Measurements from ENCODE around the gene MYO19.

Gene MYO19

DNA sequence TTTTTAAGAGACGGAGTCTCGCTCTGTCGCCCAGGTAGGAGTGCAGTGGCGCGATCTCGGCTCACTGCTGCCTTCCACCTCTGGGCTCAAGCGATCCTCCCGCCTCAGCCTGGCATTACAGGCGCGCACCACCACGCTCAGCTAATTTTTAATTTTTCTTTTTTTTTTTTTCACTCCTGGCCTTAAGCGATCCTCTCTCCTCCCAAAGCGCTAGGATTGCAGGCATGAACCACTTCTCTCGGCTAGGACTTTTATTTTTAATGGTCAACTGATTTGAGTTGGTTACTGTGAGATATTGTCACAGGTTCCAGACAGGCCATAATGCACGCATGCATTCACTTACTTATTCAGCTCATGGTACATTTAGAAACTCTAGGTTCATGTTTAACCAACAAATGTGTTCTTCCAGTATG is 1.0 kb upstream of the MYO19 start (continued):
- TF ChIP-seq PRDM1 (tag by site-specific recombination; IDR thresholded peaks at IDR 0.05) (0 out of 2 replicates have a peak, but pooled peaks have one; percentile 10), ZNF843 (tag by site-specific recombination; IDR thresholded peaks at IDR 0.05) (no peak), MEIS1 (CRISPR knock-in tag; IDR thresholded peaks at IDR 0.05; ENCODE audit: borderline replicate concordance) (no peak)

DNA sequence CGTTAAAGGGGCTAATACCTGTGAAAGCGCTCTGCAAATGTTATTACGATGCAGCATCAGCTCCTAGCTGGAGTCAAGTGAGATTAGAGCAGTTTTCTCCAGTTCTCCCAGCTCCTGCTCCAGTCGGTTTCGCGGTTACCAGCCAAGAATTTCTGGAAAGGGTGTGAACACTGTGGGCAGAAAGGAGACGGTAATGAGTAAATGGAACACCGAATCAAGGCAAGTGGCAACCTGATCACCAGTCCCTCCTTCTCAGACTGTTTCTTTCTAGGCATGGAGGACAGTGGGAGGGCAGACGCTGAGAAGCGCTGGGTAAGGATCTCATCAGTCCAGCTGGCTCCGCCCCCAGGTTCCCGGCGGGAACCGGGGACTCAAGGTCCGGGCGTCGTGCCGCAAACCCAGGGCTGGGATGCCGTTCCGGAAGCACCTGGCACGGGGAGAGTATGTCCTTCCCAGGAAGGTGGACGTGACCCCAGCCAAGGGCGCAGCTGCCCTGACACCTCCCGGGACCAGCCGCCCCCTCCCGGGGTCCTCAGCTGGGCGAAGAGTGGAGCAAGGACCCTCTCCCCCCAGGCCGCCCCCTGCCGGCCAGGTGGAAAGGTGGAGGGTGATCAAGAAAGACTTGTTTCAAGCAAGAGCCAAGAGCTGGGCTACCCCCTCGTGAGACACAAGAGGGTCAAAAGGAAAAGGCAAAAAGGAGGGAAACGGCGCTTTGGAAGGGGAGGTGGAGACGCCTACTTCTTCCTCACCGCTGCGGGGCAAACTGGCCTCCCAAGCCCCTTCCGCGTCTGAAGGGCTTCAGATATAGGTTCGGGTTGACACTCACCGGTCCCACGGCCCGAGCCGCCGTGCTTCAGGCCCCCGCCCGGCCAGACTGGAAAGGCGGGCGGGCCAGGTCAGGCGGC is 481 bp downstream of the MYO19 start:
- Histone ChIP-seq H3K9me3 (ENCODE audit: control insufficient read depth, insufficient read depth, low read depth, low read length) (no peaks in the 10 kb centered on the region), H3K27ac (ENCODE audit: extremely low read depth, low read depth, low read length) (peak overlapping the region; percentile 94), H3K36me3 (ENCODE audit: control insufficient read depth in 2 of 2, insufficient read depth in 1 of 2, low read length in 2 of 2) (peaks cover 54 to 61% of the 10 kb centered on the region in 2 experiments), H3K4me1 (ENCODE audit: control insufficient read depth, insufficient read depth, low read length) (0 out of 2 replicates have a peak, but pooled peaks cover 3% of the 10 kb centered on the region), H3K4me3 (ENCODE audit: low read depth, low read length) (peak overlapping the region; percentile 91)
- ChIA-PET CTCF (interaction anchor here (0.5 to 2.0 kb wide), 17 partner anchors 9 to 849 kb away, joined by 3 to 15 read pairs (median 3); partner anchors contain the start of gene MRM1), POLR2A (interaction anchor here (0.7 to 4.5 kb wide), 11 partner anchors 8 to 69 kb away, joined by 3 to 81 read pairs (median 4); partner anchors contain the start of genes DHRS11, GGNBP2, MRM1 and ZNHIT3)
- TF ChIP-seq, protein P1, sequence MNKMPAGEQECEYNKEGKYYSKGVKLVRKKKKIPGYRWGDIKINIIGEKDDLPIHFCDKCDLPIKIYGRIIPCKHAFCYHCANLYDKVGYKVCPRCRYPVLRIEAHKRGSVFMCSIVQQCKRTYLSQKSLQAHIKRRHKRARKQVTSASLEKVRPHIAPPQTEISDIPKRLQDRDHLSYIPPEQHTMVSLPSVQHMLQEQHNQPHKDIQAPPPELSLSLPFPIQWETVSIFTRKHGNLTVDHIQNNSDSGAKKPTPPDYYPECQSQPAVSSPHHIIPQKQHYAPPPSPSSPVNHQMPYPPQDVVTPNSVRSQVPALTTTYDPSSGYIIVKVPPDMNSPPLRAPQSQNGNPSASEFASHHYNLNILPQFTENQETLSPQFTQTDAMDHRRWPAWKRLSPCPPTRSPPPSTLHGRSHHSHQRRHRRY (tag by site-specific recombination; IDR thresholded peaks at IDR 0.05), result no peak
- no peak; the same call in 1 of the 2 replicates for TF ChIP-seq EGR2 (tag by site-specific recombination; IDR thresholded peaks at IDR 0.05; ENCODE audit: low read depth)
- no peak; the same call in 1 of the 2 replicates for TF ChIP-seq IKZF3 (tag by site-specific recombination; IDR thresholded peaks at IDR 0.05)
- no peak for TF ChIP-seq ZNF768 (tag by site-specific recombination; IDR thresholded peaks at IDR 0.05)
- no peak for TF ChIP-seq SALL2 (tag by site-specific recombination; IDR thresholded peaks at IDR 0.05; ENCODE audit: borderline replicate concordance)
- no peak for TF ChIP-seq YY2 (tag by site-specific recombination; IDR thresholded peaks at IDR 0.05)
- TF ChIP-seq, protein P2, sequence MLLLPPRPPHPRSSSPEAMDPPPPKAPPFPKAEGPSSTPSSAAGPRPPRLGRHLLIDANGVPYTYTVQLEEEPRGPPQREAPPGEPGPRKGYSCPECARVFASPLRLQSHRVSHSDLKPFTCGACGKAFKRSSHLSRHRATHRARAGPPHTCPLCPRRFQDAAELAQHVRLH (tag by site-specific recombination; IDR thresholded peaks at IDR 0.05), result 0 out of 2 replicates have a peak, but pooled peaks have one; percentile 18
- TF ChIP-seq, protein P3, sequence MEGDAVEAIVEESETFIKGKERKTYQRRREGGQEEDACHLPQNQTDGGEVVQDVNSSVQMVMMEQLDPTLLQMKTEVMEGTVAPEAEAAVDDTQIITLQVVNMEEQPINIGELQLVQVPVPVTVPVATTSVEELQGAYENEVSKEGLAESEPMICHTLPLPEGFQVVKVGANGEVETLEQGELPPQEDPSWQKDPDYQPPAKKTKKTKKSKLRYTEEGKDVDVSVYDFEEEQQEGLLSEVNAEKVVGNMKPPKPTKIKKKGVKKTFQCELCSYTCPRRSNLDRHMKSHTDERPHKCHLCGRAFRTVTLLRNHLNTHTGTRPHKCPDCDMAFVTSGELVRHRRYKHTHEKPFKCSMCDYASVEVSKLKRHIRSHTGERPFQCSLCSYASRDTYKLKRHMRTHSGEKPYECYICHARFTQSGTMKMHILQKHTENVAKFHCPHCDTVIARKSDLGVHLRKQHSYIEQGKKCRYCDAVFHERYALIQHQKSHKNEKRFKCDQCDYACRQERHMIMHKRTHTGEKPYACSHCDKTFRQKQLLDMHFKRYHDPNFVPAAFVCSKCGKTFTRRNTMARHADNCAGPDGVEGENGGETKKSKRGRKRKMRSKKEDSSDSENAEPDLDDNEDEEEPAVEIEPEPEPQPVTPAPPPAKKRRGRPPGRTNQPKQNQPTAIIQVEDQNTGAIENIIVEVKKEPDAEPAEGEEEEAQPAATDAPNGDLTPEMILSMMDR (tag by site-specific recombination; IDR thresholded peaks at IDR 0.05), result peak; percentile 96
- peak; percentile 45 for TF ChIP-seq ZNF660 (tag by site-specific recombination; IDR thresholded peaks at IDR 0.05)
- no peak for TF ChIP-seq ZNF214 (tag by site-specific recombination; IDR thresholded peaks at IDR 0.05; ENCODE audit: borderline replicate concordance)
- TF ChIP-seq, protein P4, sequence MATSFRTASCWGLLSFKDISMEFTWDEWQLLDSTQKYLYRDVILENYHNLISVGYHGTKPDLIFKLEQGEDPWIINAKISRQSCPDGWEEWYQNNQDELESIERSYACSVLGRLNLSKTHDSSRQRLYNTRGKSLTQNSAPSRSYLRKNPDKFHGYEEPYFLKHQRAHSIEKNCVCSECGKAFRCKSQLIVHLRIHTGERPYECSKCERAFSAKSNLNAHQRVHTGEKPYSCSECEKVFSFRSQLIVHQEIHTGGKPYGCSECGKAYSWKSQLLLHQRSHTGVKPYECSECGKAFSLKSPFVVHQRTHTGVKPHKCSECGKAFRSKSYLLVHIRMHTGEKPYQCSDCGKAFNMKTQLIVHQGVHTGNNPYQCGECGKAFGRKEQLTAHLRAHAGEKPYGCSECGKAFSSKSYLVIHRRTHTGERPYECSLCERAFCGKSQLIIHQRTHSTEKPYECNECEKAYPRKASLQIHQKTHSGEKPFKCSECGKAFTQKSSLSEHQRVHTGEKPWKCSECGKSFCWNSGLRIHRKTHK (tag by site-specific recombination; IDR thresholded peaks at IDR 0.05), result no peak
- no peak for TF ChIP-seq ZNF621 (tag by site-specific recombination; IDR thresholded peaks at IDR 0.05)
- TF ChIP-seq OVOL3 (tag by site-specific recombination; IDR thresholded peaks at IDR 0.05), result no peak
- no peak for TF ChIP-seq HOXA7 (CRISPR knock-in tag; IDR thresholded peaks at IDR 0.05; ENCODE audit: borderline replicate concordance)
- no peak for TF ChIP-seq ZNF473 (tag by site-specific recombination; IDR thresholded peaks at IDR 0.05)
- TF ChIP-seq, protein P5, sequence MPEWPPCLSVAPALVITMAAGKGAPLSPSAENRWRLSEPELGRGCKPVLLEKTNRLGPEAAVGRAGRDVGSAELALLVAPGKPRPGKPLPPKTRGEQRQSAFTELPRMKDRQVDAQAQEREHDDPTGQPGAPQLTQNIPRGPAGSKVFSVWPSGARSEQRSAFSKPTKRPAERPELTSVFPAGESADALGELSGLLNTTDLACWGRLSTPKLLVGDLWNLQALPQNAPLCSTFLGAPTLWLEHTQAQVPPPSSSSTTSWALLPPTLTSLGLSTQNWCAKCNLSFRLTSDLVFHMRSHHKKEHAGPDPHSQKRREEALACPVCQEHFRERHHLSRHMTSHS (tag by site-specific recombination; IDR thresholded peaks at IDR 0.05), result no peak
- 0 out of 2 replicates have a peak, but pooled peaks have one; percentile 6 for TF ChIP-seq ZSCAN30 (tag by site-specific recombination; IDR thresholded peaks at IDR 0.05)
- no peak for TF ChIP-seq ZNF571 (tag by site-specific recombination; IDR thresholded peaks at IDR 0.05)
- TF ChIP-seq ZNF830 (tag by site-specific recombination; IDR thresholded peaks at IDR 0.05; ENCODE audit: low read depth), result no peak
- peak; percentile 58; the same call in 1 of the 2 replicates for TF ChIP-seq ZNF394 (tag by site-specific recombination; IDR thresholded peaks at IDR 0.05; ENCODE audit: borderline replicate concordance)
- TF ChIP-seq ZNF433 (tag by site-specific recombination; IDR thresholded peaks at IDR 0.05; ENCODE audit: low read depth), result no peak
- no peak for TF ChIP-seq ZNF266 (tag by site-specific recombination; IDR thresholded peaks at IDR 0.05; ENCODE audit: low read depth)
- no peak for TF ChIP-seq ZNF174 (tag by site-specific recombination; IDR thresholded peaks at IDR 0.05)
- no peak for TF ChIP-seq YY1 (tag by site-specific recombination; IDR thresholded peaks at IDR 0.05)
- TF ChIP-seq, protein P6, sequence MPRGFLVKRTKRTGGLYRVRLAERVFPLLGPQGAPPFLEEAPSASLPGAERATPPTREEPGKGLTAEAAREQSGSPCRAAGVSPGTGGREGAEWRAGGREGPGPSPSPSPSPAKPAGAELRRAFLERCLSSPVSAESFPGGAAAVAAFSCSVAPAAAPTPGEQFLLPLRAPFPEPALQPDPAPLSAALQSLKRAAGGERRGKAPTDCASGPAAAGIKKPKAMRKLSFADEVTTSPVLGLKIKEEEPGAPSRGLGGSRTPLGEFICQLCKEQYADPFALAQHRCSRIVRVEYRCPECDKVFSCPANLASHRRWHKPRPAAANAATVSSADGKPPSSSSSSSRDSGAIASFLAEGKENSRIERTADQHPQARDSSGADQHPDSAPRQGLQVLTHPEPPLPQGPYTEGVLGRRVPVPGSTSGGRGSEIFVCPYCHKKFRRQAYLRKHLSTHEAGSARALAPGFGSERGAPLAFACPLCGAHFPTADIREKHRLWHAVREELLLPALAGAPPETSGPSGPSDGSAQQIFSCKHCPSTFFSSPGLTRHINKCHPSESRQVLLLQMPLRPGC (tag by site-specific recombination; IDR thresholded peaks at IDR 0.05), result no peak

All from HEK293 (cell line).